Smooth muscle cell (in vitro differentiated cells): Measurements from ENCODE around the gene ICA1. TPM values are rescaled to one million over a fixed set of nuclear protein-coding genes. Genes with fewer than 3 reads are reported as not detected.

Source experiments
- DNase-seq: peaks from one replicate; lab custom pipeline; 2025; ENCODE audit not compliant: unreplicated experiment; lab: John Stamatoyannopoulos, UW
- H2AFZ ChIP-seq: fragments of 200-600 bp; sonication (generic); 2 replicates; pipeline ENCODE4 v1.6.0; 2016; ENCODE audit warnings: antibody characterized with exemption, low read depth, mild to moderate bottlenecking
- H3F3A ChIP-seq: fragments of 200-600 bp; sonication (generic); 2 replicates; pipeline ENCODE4 v1.6.0; 2017; ENCODE audit warnings: antibody characterized with exemption, low read depth
- H3K27ac ChIP-seq: fragments of 200-600 bp; sonication (generic); 2 replicates; pipeline ENCODE4 v1.5.1; 2016; ENCODE audit warnings: low read depth, mild to moderate bottlenecking
- H3K27me3 ChIP-seq: fragments of 200-600 bp; sonication (generic); 2 replicates; pipeline ENCODE4 v1.6.1; 2016; ENCODE audit warnings: low read depth, mild to moderate bottlenecking
- H3K36me3 ChIP-seq: fragments of 200-600 bp; sonication (generic); 2 replicates; pipeline ENCODE4 v1.5.1; 2016; ENCODE audit warnings: low read depth
- H3K4me1 ChIP-seq: fragments of 200-600 bp; sonication (generic); 2 replicates; pipeline ENCODE4 v1.5.1; 2016; ENCODE audit warnings: low read depth
- H3K4me2 ChIP-seq: fragments of 200-600 bp; sonication (generic); 2 replicates; pipeline ENCODE4 v1.6.0; 2016; ENCODE audit warnings: mild to moderate bottlenecking
- H3K4me3 ChIP-seq: fragments of 200-600 bp; sonication (generic); 2 replicates; pipeline ENCODE4 v1.5.1; 2016; ENCODE audit warnings: mild to moderate bottlenecking
- H3K79me2 ChIP-seq: fragments of 200-600 bp; sonication (generic); 2 replicates; pipeline ENCODE4 v1.6.0; 2016; ENCODE audit warnings: low read depth, mild to moderate bottlenecking
- H3K9ac ChIP-seq: fragments of 200-600 bp; sonication (generic); 2 replicates; pipeline ENCODE4 v1.6.0; 2016; ENCODE audit warnings: low read depth
- H3K9me3 ChIP-seq: fragments of 200-600 bp; sonication (generic); replicated peaks from 2 replicates; pipeline ENCODE4 v1.5.1; 2016; ENCODE audit warnings: low read depth
- H4K20me1 ChIP-seq: fragments of 200-600 bp; sonication (generic); 2 replicates; pipeline ENCODE4 v1.6.0; 2016; ENCODE audit warnings: low read depth
- CTCF ChIP-seq: fragments of 200-600 bp; sonication (generic); IDR thresholded peaks from 2 replicates; pipeline ENCODE4 v1.5.1; 2017; ENCODE audit warnings: borderline replicate concordance, mild to moderate bottlenecking, antibody characterized with exemption; ENCODE audit not compliant: insufficient read depth, poor library complexity, severe bottlenecking
- WGBS: methylation state at CpG from one replicate; pipeline ENCODE4 v1.1.7; 2016; ENCODE audit warnings: low lambda C conversion rate; 5-methylcytosine and 5-hydroxymethylcytosine counted together
- polyA plus RNA-seq: library from polyadenylated mRNA; unstranded; fragments of >200 nt; fragmentation: Nextera tagmentation; extraction: Ambion mirVana; gene quantifications from 2 replicates; pipeline ENCODE4 v1.2.1, GENCODE V29; 2016
- total RNA-seq: library from RNA; depleted of rRNA; stranded (reverse); fragments of >200 nt; gene quantifications from 2 replicates; pipeline ENCODE4 v1.2.3, GENCODE V29; 2014

Gene ICA1
- total and polyA plus RNA-seq, 2 experiments from 2014 or later: 4.3 to 5.0 TPM

DNA sequence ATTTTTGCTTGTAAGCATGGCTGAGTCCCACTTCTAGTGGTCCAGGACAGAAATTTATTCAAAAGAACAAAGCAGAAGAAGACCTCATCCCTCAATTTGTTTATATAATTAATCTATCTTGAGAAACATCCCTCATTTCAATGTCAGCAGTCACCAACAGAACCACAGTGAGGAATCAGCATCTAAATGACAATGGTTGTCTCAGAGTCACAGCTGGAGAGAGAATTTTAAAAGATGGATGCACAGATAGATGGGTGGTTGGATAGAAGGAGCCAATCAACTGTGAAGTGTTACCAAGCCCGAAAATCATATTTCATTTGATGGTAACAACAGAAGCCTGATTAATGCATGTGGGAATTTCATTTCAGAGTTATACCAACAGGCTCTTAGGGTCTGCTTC lies 55.0 kb downstream of the ICA1 start:
- Histone ChIP-seq H3K4me3 (no peak overlapping the region), H4K20me1 (no peaks in the 10 kb centered on the region), H3K9ac (no peak overlapping the region), H3K27ac (no peak overlapping the region), H3K9me3 (no peaks in the 10 kb centered on the region), H2AFZ (no peak overlapping the region), H3K27me3 (no peaks in the 10 kb centered on the region), H3F3A (no peaks in the 10 kb centered on the region), H3K4me2 (no peak overlapping the region), H3K79me2 (no peaks in the 10 kb centered on the region), H3K4me1 (peaks cover 4% of the 10 kb centered on the region), H3K36me3 (no peaks in the 10 kb centered on the region)
- no peak for DNase-seq
- WGBS: 89% methylated on average over 1 of the region's 1 CpG
- TF ChIP-seq CTCF: no peak

DNA sequence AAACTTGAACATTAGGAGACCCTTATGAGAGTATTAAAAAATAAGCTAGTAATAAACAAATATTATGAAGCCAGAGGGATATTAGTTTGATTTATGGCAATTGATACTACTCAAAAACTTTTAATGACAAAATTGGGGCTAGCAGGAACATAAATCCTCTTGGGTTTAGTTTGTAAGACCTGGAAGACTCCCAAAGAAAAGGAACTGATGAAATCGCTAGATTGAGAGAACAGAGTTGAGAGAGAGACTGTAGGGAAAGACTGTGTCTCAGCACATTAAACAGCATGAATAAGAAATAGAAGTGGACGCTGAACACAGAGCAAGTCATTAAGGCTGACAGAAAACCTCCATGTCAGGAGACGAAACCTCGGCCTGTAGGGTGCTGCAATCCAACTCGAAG lies 56.4 kb downstream of the ICA1 start:
- Histone ChIP-seq H3K4me2 (no peak overlapping the region), H3K79me2 (no peaks in the 10 kb centered on the region), H2AFZ (no peak overlapping the region), H3F3A (no peaks in the 10 kb centered on the region), H3K36me3 (no peaks in the 10 kb centered on the region), H3K27me3 (no peaks in the 10 kb centered on the region), H3K9ac (no peak overlapping the region), H3K27ac (no peak overlapping the region), H3K4me3 (no peak overlapping the region), H3K4me1 (peaks cover 4% of the 10 kb centered on the region), H3K9me3 (no peaks in the 10 kb centered on the region), H4K20me1 (no peaks in the 10 kb centered on the region)
- WGBS: 82% methylated on average over 5 of the region's 5 CpGs
- no peak for TF ChIP-seq CTCF
- no peak for DNase-seq

DNA sequence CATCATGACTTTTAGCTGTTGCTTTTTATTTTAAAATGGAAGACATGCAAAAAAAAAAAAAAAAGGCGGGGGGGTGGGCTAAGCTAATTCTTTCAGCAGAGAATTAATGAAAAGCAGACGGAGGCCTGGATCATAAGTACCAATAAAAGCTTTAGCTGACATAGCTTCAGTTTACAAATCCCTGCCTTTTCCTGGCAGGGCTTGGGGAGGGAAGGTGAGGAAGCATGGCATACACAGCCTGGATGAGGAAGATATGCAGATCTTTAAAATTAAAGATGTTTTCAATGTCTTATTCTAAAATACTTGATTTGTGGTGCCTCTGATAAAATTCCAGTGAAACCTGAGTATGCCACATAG lies 57.0 kb downstream of the ICA1 start:
- TF ChIP-seq CTCF: no peak
- DNase-seq: no peak
- H3K27me3 ChIP-seq: no peaks in the 10 kb centered on the region
- no peak overlapping the region for H3K9ac ChIP-seq
- no peaks in the 10 kb centered on the region for H3K9me3 ChIP-seq
- no peaks in the 10 kb centered on the region for H3K79me2 ChIP-seq
- H3K4me3 ChIP-seq: no peak overlapping the region
- no peaks in the 10 kb centered on the region for H3F3A ChIP-seq
- H3K27ac ChIP-seq: no peak overlapping the region
- no peak overlapping the region for H3K4me2 ChIP-seq
- no peak overlapping the region for H2AFZ ChIP-seq
- no peaks in the 10 kb centered on the region for H4K20me1 ChIP-seq
- no peaks in the 10 kb centered on the region for H3K36me3 ChIP-seq
- H3K4me1 ChIP-seq: peaks cover 4% of the 10 kb centered on the region
- 63% methylated on average over 2 of the region's 2 CpGs for WGBS

DNA sequence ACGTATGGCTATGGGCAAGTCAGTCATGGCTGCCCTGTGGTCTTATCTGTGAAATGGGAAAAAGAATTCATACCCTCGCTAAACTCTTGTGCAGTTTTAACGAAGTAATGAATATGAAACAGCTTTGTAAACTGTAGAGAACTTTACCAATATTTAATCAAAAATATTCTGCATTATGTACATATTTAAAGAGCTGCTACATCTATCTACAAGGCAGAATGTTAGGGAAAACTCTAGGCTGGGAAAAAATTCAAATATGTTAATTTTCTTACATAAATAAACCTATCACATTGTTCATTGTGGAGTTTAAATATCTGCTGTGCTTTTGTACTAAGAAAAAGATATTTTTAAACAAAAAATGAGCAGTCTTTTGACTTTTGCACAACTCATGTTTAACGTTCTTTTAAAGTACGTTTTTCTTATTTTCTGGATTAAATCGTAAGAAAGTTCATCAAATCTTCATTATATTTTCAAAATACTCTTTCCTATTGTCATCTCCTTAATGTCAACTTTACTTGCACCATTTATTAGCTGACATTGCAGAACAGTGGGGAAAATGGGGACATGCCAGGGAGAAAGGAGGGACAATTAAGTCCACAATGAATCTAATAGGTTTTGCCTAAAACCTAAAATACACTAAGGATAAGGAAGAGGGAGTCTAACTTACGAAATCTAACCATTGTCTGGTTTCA lies 57.5 kb downstream of the ICA1 start:
- Histone ChIP-seq H3K4me3 (no peak overlapping the region), H3K79me2 (no peaks in the 10 kb centered on the region), H3K4me1 (peaks cover 4% of the 10 kb centered on the region), H4K20me1 (no peaks in the 10 kb centered on the region), H3K36me3 (no peaks in the 10 kb centered on the region), H3K9ac (no peak overlapping the region), H2AFZ (no peak overlapping the region), H3K9me3 (no peaks in the 10 kb centered on the region), H3K4me2 (no peak overlapping the region), H3F3A (no peaks in the 10 kb centered on the region), H3K27me3 (no peaks in the 10 kb centered on the region), H3K27ac (no peak overlapping the region)
- WGBS: 95% methylated on average over 7 of the region's 7 CpGs
- DNase-seq: no peak
- no peak for TF ChIP-seq CTCF
